IMR-90 (cell line): Measurements from ENCODE around the gene CDK15. TPM values are rescaled to one million over a fixed set of nuclear protein-coding genes. Genes with fewer than 3 reads are reported as not detected.
A peak's percentile ranks its signal among the peaks of the same experiment; 100 is the strongest.

Source experiments
- ATAC-seq: fragments of 200-7000 bp; cut with Tn5 transposase; 2 replicates; pipeline ENCODE4 v1.9.1; 2020; ENCODE audit warnings: low read depth, mild to moderate bottlenecking, moderate library complexity
- BruUV-seq: library from RNA; stranded (reverse); fragments of 400-500 nt; replicated peaks from 2 replicates; lab custom pipeline; 2021; lab: Mats Ljungman, UMichigan
- CTCF ChIA-PET: fragments of 300-600 bp; formaldehyde crosslinking; extraction: SDS; loops from one replicate; lab custom pipeline; 2021; ENCODE audit warnings: antibody characterized with exemption; lab: Yijun Ruan, JAX
- POLR2A ChIA-PET: fragments of 300-600 bp; sonication (Branson Sonifier 250); formaldehyde crosslinking; loops from one replicate; lab custom pipeline; 2022; ENCODE audit warnings: antibody characterized with exemption; ENCODE audit not compliant: unreplicated experiment; lab: Charles Lee
- DNase-seq: peaks from one replicate; pipeline ENCODE4 v3.0.0; 2013
- H2AFZ ChIP-seq: replicated peaks from 2 replicates; pipeline ENCODE3; 2013; ENCODE audit warnings: low read length, mild to moderate bottlenecking; ENCODE audit not compliant: poor library complexity
- H2AK5ac ChIP-seq: 2 replicates; pipeline ENCODE4 v1.6.1; 2013; ENCODE audit warnings: low read depth, low read length, inconsistent platforms
- H2AK9ac ChIP-seq: replicated peaks from 2 replicates; pipeline ENCODE3; 2013; ENCODE audit warnings: mild to moderate bottlenecking, low read depth, low read length, moderate library complexity; ENCODE audit not compliant: poor library complexity
- H2BK120ac ChIP-seq: 2 replicates; pipeline ENCODE4 v1.6.1; 2013; ENCODE audit warnings: low read depth, low read length, inconsistent platforms
- H2BK15ac ChIP-seq: 3 replicates; pipeline ENCODE4 v1.6.1; 2013; ENCODE audit warnings: low read depth, low read length, inconsistent platforms
- H2BK20ac ChIP-seq: 2 replicates; pipeline ENCODE4 v1.6.1; 2013; ENCODE audit warnings: low read depth, mild to moderate bottlenecking, inconsistent platforms, low read length, moderate library complexity
- H2BK5ac ChIP-seq: 2 replicates; pipeline ENCODE4 v1.6.1; 2013; ENCODE audit warnings: mild to moderate bottlenecking, low read depth, low read length, inconsistent platforms; ENCODE audit not compliant: poor library complexity, severe bottlenecking
- H3K14ac ChIP-seq: replicated peaks from 2 replicates; pipeline ENCODE4 v1.6.1; 2013; ENCODE audit warnings: low read depth, low read length, inconsistent platforms
- H3K18ac ChIP-seq: 2 replicates; pipeline ENCODE4 v1.6.1; 2013; ENCODE audit warnings: low read depth, low read length, control low read depth
- H3K23ac ChIP-seq: 2 replicates; pipeline ENCODE4 v1.6.1; 2013; ENCODE audit warnings: low read depth, low read length, inconsistent platforms
- H3K27ac ChIP-seq: 2 replicates; pipeline ENCODE4 v1.5.1; 2013; ENCODE audit warnings: mild to moderate bottlenecking, control low read depth, low read length; ENCODE audit not compliant: insufficient read depth
- H3K27me3 ChIP-seq: 2 replicates; pipeline ENCODE4 v1.6.1; 2013; ENCODE audit warnings: low read length; ENCODE audit not compliant: control insufficient read depth, insufficient read depth
- H3K36me3 ChIP-seq: 2 replicates; pipeline ENCODE4 v1.6.1; 2013; ENCODE audit warnings: low read length, mixed read lengths; ENCODE audit not compliant: control insufficient read depth, insufficient read depth
- H3K4ac ChIP-seq: 2 replicates; pipeline ENCODE4 v1.6.1; 2013; ENCODE audit warnings: low read depth, low read length, inconsistent platforms
- H3K4me1 ChIP-seq: 2 replicates; pipeline ENCODE4 v1.6.1; 2013; ENCODE audit warnings: low read length, mixed read lengths; ENCODE audit not compliant: control insufficient read depth, insufficient read depth
- H3K4me2 ChIP-seq: 2 replicates; pipeline ENCODE4 v1.6.1; 2013; ENCODE audit warnings: low read depth, mild to moderate bottlenecking, control low read depth, low read length, moderate library complexity
- H3K4me3 ChIP-seq: 2 replicates; pipeline ENCODE4 v1.5.1; 2013; ENCODE audit warnings: low read depth, mild to moderate bottlenecking, control low read depth, low read length, moderate library complexity; ENCODE audit not compliant: insufficient read depth
- H3K56ac ChIP-seq: 2 replicates; pipeline ENCODE4 v1.6.1; 2013; ENCODE audit warnings: low read length, inconsistent platforms; ENCODE audit not compliant: insufficient read depth; ENCODE audit errors: extremely low read depth
- H3K79me1 ChIP-seq, 2 experiments: 2 replicates each; pipeline ENCODE4 v1.6.1; 2013; ENCODE audit warnings: low read length in 2 of 2, inconsistent platforms in 1 of 2, low read depth in 1 of 2
- H3K9ac ChIP-seq: 2 replicates; pipeline ENCODE4 v1.6.1; 2013; ENCODE audit warnings: low read depth, low read length, control low read depth
- H3K9me1 ChIP-seq: 2 replicates; pipeline ENCODE4 v1.6.1; 2013; ENCODE audit warnings: low read length, inconsistent platforms; ENCODE audit not compliant: insufficient read depth
- H3K9me3 ChIP-seq: 2 replicates; pipeline ENCODE4 v1.6.1; 2013; ENCODE audit warnings: low read length; ENCODE audit not compliant: control insufficient read depth, insufficient read depth
- H4K20me1 ChIP-seq: 2 replicates; pipeline ENCODE4 v1.6.1; 2013; ENCODE audit warnings: low read length, inconsistent platforms; ENCODE audit not compliant: insufficient read depth
- H4K5ac ChIP-seq: 2 replicates; pipeline ENCODE4 v1.6.1; 2013; ENCODE audit warnings: mild to moderate bottlenecking, low read depth, low read length, control low read depth
- H4K8ac ChIP-seq, 2 experiments: 2 replicates each; pipeline ENCODE4 v1.6.1; 2013; ENCODE audit warnings: low read depth in 2 of 2, low read length in 2 of 2, control low read depth in 1 of 2, inconsistent platforms in 1 of 2
- H4K91ac ChIP-seq: 2 replicates; pipeline ENCODE4 v1.6.1; 2013; ENCODE audit warnings: low read depth, low read length, inconsistent platforms; ENCODE audit not compliant: insufficient read depth
- CHD1 ChIP-seq: IDR thresholded peaks from 2 replicates; pipeline ENCODE4 v1.6.1; 2012; ENCODE audit warnings: low read depth, low read length, improper control_type of control experiment
- FOS ChIP-seq: fragments of 150-350 bp; IDR thresholded peaks from 2 replicates; pipeline ENCODE4 v1.6.1; 2016; ENCODE audit warnings: low read depth, low read length
- NFE2L2 ChIP-seq: fragments of 150-350 bp; IDR thresholded peaks from 2 replicates; pipeline ENCODE4 v1.6.1; 2016; ENCODE audit warnings: low read depth, mild to moderate bottlenecking, low read length
- RFX5 ChIP-seq: IDR thresholded peaks from 2 replicates; pipeline ENCODE4 v1.8.0; 2012; ENCODE audit warnings: low read depth, mild to moderate bottlenecking, low read length, moderate library complexity
- SMC3 ChIP-seq: fragments of 150-350 bp; IDR thresholded peaks from 2 replicates; pipeline ENCODE4 v1.6.1; 2016; ENCODE audit warnings: low read depth, mild to moderate bottlenecking, antibody characterized with exemption, low read length, moderate library complexity
- WGBS, 2 experiments: methylation state at CpG; one replicate each; pipeline versions ENCODE4 v1.1.5 to v1.1.7; 2013; ENCODE audit warnings: missing lambda C conversion rate in 2 of 2; ENCODE audit not compliant: insufficient read length in 1 of 2; ENCODE audit errors: extremely low coverage in 2 of 2; 5-methylcytosine and 5-hydroxymethylcytosine counted together
- dilution Hi-C: fragments of 300-500 bp; cut with HindIII; formaldehyde crosslinking; loops from one replicate; pipeline ENCODE4 v1.14.3; 2018; ENCODE audit warnings: low sequenced_read_pairs; ENCODE audit not compliant: unreplicated experiment
- in situ Hi-C: fragments of 300-500 bp; cut with MboI; formaldehyde crosslinking; loops from 3 replicates; pipeline ENCODE4 v1.14.3; 2019; ENCODE audit warnings: low sequenced_read_pairs, inconsistent platforms, mixed read lengths
- intact Hi-C: fragments of 100-400 bp; cut with micrococcal nuclease; formaldehyde crosslinking; loops from 2 replicates; pipeline ENCODE4 v1.10.0; 2022
- polyA plus RNA-seq, 3 experiments: library from polyadenylated mRNA; depleted of rRNA; stranded (reverse); fragments of >200 nt; gene quantifications; 2 replicates each; pipeline ENCODE4 v1.2.3, GENCODE V29; 2012; ENCODE audit warnings: low replicate concordance in 1 of 3
- total RNA-seq: library from RNA; depleted of rRNA; stranded (reverse); fragments of >200 nt; gene quantifications from 2 replicates; pipeline ENCODE4 v1.2.3, GENCODE V29; 2012

The CDK15 gene
- total and polyA plus RNA-seq, 2 of the 4 experiments (the other 2 are of a cell fraction), result 16.1 to 33.0 TPM

GRCh38 chr2:201892516-201892915 lies 86.2 kb downstream of the CDK15 start:
- H4K5ac ChIP-seq, result peak overlapping the region; percentile 35; the same call in 1 of the 2 replicates
- no peak overlapping the region for H2AK5ac ChIP-seq
- 0 out of 2 replicates have a peak overlapping the region, but pooled peaks have one; percentile 36 for H3K4ac ChIP-seq
- H3K36me3 ChIP-seq, result no peaks in the 10 kb centered on the region
- H4K20me1 ChIP-seq, result peaks cover 3% of the 10 kb centered on the region; the same call in 1 of the 2 replicates
- BruUV-seq, result no TSS peak
- no peaks in the 10 kb centered on the region for H3K9me3 ChIP-seq
- ATAC-seq (no peak), DNase-seq (no peak)
- H3K14ac ChIP-seq, result no peak overlapping the region
- no peaks in the 10 kb centered on the region for H3K27me3 ChIP-seq
- intact Hi-C loops (no loop called here), in situ Hi-C loops (no loop called here), dilution Hi-C loops (no loop called here)
- H3K79me1 ChIP-seq, result peaks cover 0 to 19% of the 10 kb centered on the region in 2 experiments; a peak in 2 of 4 replicates
- no peak overlapping the region for H2BK120ac ChIP-seq
- H4K8ac ChIP-seq, result no peak overlapping the region
- no peak overlapping the region for H2BK15ac ChIP-seq
- H2AFZ ChIP-seq, result no peak overlapping the region
- no peak overlapping the region for H3K27ac ChIP-seq
- no peak overlapping the region for H3K4me3 ChIP-seq
- no peak overlapping the region for H4K91ac ChIP-seq
- CTCF ChIA-PET, result interaction anchor here (0.6 to 1.0 kb wide), 2 partner anchors 12 to 298 kb away, joined by 3 to 5 read pairs; no protein-coding TSS in a partner anchor
- no peak overlapping the region for H3K4me2 ChIP-seq
- TF ChIP-seq FOS, result no peak
- no peak for TF ChIP-seq RFX5
- no peak for TF ChIP-seq NFE2L2
- TF ChIP-seq CHD1, result no peak
- TF ChIP-seq SMC3, result no peak
- no peak overlapping the region for H3K56ac ChIP-seq
- no peak overlapping the region for H2AK9ac ChIP-seq
- H3K9me1 ChIP-seq, result peaks cover 17% of the 10 kb centered on the region
- WGBS, 2 experiments, result no CpG with 5 or more reads among the region's 5 CpGs
- H3K9ac ChIP-seq, result no peak overlapping the region
- H2BK5ac ChIP-seq, result no peak overlapping the region
- POLR2A ChIA-PET, result interaction anchor here (0.5 to 0.6 kb wide), 2 partner anchors 38 to 1601 kb away, joined by 5 to 15 read pairs; no protein-coding TSS in a partner anchor
- H2BK20ac ChIP-seq, result peak overlapping the region; percentile 14; the same call in 1 of the 2 replicates
- H3K18ac ChIP-seq, result peak overlapping the region; percentile 41; the same call in 1 of the 2 replicates
- peaks cover 18% of the 10 kb centered on the region for H3K4me1 ChIP-seq
- no peak overlapping the region for H3K23ac ChIP-seq
